ENCODE measurements around the gene ZNF778. TPM values are rescaled to one million over a fixed set of nuclear protein-coding genes. Genes with fewer than 3 reads are reported as not detected.

The ZNF778 gene
- total and polyA plus RNA-seq, 2 of the 13 experiments (the other 11 are each of a cell fraction or from before 2014, with no cell fraction given), result 3.8 to 7.2 TPM

DNA sequence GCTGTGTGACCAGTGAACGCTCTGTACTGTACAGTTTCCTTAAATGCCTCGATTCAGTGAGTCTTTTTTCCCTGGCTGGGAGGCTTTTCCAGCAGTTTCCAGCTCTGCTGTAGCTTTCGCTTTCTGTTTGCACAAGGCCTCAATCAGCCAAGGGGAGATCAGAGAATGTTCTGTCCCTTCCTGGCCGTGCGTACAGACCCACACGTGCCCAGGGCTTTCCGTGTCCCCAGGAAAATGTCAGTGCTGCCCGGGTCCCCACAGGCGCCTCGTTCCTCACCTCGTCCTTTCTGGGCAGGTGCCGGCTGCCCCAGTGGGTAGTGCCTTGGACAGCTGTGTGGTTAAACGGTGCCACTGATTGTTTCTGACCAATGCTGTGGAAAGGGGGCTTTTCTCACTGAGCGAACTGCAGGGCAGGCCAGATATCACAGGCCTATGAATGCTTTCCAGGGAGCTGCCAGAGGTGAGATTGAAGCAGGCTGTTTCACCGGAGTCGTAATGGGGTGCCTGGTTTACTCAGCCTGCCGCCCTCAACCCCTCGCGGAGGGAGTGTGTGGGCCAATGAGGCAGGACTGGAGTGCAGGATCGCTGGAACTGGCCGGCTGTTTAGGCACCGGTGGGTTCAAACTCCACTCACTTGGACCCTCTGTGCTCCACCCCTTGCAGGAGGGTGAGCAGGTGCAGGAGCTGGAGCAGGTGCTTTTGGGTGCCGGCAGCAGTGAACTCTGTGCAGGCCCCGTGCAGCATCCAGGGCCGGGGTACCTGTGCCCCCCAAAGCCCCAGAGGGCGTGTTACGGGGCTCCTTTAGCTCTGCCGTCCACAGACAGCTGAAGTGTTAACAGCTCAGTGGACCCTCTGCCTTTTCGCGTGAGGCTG lies 44.4 kb downstream of the ZNF778 start (continued):
- TF ChIP-seq SOX13 (IDR thresholded peaks at IDR 0.05) (no peak), SOX13 (CRISPR knock-in tag; conservative IDR thresholded peaks at IDR 0.05 in 1 of 2, IDR thresholded peaks at IDR 0.05 in 1 of 2) (no peak; a peak in 1 of 4 replicates), MIER3 (CRISPR knock-in tag; IDR thresholded peaks at IDR 0.05; ENCODE audit: borderline replicate concordance) (no peak; the same call in 1 of the 2 replicates), PAX8 (CRISPR knock-in tag; IDR thresholded peaks at IDR 0.05; ENCODE audit: borderline replicate concordance) (no peak; the same call in 1 of the 2 replicates), TEAD3 (CRISPR knock-in tag; optimal IDR thresholded peaks at IDR 0.05; ENCODE audit: borderline replicate concordance) (no peak), ARID2 (CRISPR knock-in tag; IDR thresholded peaks at IDR 0.05; ENCODE audit: borderline replicate concordance) (peak; percentile 75; the same call in 1 of the 2 replicates), SRF (IDR thresholded peaks at IDR 0.05; ENCODE audit: low read depth, low read length) (no peak), ZNF577 (CRISPR knock-in tag; IDR thresholded peaks at IDR 0.05; ENCODE audit: borderline replicate concordance, low read depth) (no peak), NAIF1 (CRISPR knock-in tag; IDR thresholded peaks at IDR 0.05; ENCODE audit: borderline replicate concordance) (0 out of 2 replicates have a peak, but pooled peaks have one; percentile 53), ZNF775 (CRISPR knock-in tag; IDR thresholded peaks at IDR 0.05; ENCODE audit: borderline replicate concordance) (peak; percentile 79; the same call in 1 of the 2 replicates), ZNF720 (CRISPR knock-in tag; IDR thresholded peaks at IDR 0.05) (no peak), BRCA1 (CRISPR knock-in tag; IDR thresholded peaks at IDR 0.05) (no peak)
- TF ChIP-seq, protein P1, sequence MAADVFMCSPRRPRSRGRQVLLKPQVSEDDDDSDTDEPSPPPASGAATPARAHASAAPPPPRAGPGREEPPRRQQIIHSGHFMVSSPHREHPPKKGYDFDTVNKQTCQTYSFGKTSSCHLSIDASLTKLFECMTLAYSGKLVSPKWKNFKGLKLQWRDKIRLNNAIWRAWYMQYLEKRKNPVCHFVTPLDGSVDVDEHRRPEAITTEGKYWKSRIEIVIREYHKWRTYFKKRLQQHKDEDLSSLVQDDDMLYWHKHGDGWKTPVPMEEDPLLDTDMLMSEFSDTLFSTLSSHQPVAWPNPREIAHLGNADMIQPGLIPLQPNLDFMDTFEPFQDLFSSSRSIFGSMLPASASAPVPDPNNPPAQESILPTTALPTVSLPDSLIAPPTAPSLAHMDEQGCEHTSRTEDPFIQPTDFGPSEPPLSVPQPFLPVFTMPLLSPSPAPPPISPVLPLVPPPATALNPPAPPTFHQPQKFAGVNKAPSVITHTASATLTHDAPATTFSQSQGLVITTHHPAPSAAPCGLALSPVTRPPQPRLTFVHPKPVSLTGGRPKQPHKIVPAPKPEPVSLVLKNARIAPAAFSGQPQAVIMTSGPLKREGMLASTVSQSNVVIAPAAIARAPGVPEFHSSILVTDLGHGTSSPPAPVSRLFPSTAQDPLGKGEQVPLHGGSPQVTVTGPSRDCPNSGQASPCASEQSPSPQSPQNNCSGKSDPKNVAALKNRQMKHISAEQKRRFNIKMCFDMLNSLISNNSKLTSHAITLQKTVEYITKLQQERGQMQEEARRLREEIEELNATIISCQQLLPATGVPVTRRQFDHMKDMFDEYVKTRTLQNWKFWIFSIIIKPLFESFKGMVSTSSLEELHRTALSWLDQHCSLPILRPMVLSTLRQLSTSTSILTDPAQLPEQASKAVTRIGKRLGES (CRISPR knock-in tag; IDR thresholded peaks at IDR 0.05; ENCODE audit: borderline replicate concordance), result no peak
- TF ChIP-seq, protein P2, sequence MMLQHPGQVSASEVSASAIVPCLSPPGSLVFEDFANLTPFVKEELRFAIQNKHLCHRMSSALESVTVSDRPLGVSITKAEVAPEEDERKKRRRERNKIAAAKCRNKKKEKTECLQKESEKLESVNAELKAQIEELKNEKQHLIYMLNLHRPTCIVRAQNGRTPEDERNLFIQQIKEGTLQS (CRISPR knock-in tag; IDR thresholded peaks at IDR 0.05), result no peak
- TF ChIP-seq, protein P3, sequence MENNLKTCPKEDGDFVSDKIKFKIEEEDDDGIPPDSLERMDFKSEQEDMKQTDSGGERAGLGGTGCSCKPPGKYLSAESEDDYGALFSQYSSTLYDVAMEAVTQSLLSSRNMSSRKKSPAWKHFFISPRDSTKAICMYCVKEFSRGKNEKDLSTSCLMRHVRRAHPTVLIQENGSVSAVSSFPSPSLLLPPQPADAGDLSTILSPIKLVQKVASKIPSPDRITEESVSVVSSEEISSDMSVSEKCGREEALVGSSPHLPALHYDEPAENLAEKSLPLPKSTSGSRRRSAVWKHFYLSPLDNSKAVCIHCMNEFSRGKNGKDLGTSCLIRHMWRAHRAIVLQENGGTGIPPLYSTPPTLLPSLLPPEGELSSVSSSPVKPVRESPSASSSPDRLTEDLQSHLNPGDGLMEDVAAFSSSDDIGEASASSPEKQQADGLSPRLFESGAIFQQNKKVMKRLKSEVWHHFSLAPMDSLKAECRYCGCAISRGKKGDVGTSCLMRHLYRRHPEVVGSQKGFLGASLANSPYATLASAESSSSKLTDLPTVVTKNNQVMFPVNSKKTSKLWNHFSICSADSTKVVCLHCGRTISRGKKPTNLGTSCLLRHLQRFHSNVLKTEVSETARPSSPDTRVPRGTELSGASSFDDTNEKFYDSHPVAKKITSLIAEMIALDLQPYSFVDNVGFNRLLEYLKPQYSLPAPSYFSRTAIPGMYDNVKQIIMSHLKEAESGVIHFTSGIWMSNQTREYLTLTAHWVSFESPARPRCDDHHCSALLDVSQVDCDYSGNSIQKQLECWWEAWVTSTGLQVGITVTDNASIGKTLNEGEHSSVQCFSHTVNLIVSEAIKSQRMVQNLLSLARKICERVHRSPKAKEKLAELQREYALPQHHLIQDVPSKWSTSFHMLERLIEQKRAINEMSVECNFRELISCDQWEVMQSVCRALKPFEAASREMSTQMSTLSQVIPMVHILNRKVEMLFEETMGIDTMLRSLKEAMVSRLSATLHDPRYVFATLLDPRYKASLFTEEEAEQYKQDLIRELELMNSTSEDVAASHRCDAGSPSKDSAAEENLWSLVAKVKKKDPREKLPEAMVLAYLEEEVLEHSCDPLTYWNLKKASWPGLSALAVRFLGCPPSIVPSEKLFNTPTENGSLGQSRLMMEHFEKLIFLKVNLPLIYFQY (CRISPR knock-in tag; IDR thresholded peaks at IDR 0.05; ENCODE audit: borderline replicate concordance), result 0 out of 2 replicates have a peak, but pooled peaks have one; percentile 13
- TF ChIP-seq, protein P4, sequence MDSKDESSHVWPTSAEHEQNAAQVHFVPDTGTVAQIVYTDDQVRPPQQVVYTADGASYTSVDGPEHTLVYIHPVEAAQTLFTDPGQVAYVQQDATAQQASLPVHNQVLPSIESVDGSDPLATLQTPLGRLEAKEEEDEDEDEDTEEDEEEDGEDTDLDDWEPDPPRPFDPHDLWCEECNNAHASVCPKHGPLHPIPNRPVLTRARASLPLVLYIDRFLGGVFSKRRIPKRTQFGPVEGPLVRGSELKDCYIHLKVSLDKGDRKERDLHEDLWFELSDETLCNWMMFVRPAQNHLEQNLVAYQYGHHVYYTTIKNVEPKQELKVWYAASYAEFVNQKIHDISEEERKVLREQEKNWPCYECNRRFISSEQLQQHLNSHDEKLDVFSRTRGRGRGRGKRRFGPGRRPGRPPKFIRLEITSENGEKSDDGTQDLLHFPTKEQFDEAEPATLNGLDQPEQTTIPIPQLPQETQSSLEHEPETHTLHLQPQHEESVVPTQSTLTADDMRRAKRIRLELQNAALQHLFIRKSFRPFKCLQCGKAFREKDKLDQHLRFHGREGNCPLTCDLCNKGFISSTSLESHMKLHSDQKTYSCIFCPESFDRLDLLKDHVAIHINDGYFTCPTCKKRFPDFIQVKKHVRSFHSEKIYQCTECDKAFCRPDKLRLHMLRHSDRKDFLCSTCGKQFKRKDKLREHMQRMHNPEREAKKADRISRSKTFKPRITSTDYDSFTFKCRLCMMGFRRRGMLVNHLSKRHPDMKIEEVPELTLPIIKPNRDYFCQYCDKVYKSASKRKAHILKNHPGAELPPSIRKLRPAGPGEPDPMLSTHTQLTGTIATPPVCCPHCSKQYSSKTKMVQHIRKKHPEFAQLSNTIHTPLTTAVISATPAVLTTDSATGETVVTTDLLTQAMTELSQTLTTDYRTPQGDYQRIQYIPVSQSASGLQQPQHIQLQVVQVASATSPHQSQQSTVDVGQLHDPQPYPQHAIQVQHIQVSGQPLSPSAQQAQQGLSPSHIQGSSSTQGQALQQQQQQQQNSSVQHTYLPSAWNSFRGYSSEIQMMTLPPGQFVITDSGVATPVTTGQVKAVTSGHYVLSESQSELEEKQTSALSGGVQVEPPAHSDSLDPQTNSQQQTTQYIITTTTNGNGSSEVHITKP (CRISPR knock-in tag; IDR thresholded peaks at IDR 0.05; ENCODE audit: low read depth), result no peak

Measured in HepG2 (cell line).